Measurements from ENCODE around the gene MARCO.
"Not testable (repeated sequence)": the region's sequence is repeated elsewhere in the genome, so short reads cannot be mapped to it uniquely, and the experiment has no call there.

MARCO gene

GRCh38 chr2:118925981-118926380 lies 16.0 kb upstream of the MARCO start:
- DNase-seq (ENCODE audit: low read depth in 2 of 2), result no peak

- DNase-seq (ENCODE audit: low read depth in 2 of 2), result no peak
These were observed 12.9 kb upstream of the MARCO start for GRCh38 chr2:118929059-118929458.

- DNase-seq (ENCODE audit: low read depth in 2 of 2), result no peak
These were observed 9.0 kb upstream of the MARCO start for GRCh38 chr2:118932949-118933348.

GRCh38 chr2:118936306-118936705 lies 5.7 kb upstream of the MARCO start:
- no peak for DNase-seq (ENCODE audit: low read depth in 2 of 2)

- no peak for DNase-seq (ENCODE audit: low read depth in 2 of 2)
These were observed 5.1 kb upstream of the MARCO start for GRCh38 chr2:118936936-118937335.

GRCh38 chr2:118937817-118938216 lies 4.2 kb upstream of the MARCO start:
- no peak for DNase-seq (ENCODE audit: low read depth in 2 of 2)

GRCh38 chr2:118939994-118940393 lies 2.0 kb upstream of the MARCO start:
- no peak for DNase-seq (ENCODE audit: low read depth in 2 of 2)

- no peak for DNase-seq (ENCODE audit: low read depth in 2 of 2)
These were observed 1.4 kb upstream of the MARCO start for GRCh38 chr2:118940486-118941120.

- no peak for DNase-seq (ENCODE audit: low read depth in 2 of 2)
These were observed 1.3 kb downstream of the MARCO start for GRCh38 chr2:118943286-118943685.

- no peak for DNase-seq (ENCODE audit: low read depth in 2 of 2)
These were observed 3.9 kb downstream of the MARCO start for GRCh38 chr2:118945881-118946280.

- not testable (repeated sequence) for DNase-seq (ENCODE audit: low read depth in 2 of 2)
These were observed 6.3 kb downstream of the MARCO start for GRCh38 chr2:118948266-118948665.

GRCh38 chr2:118954297-118955060 lies 12.5 kb downstream of the MARCO start:
- no peak for DNase-seq (ENCODE audit: low read depth in 2 of 2)

- no peak for DNase-seq (ENCODE audit: low read depth in 2 of 2)
These were observed 23.7 kb downstream of the MARCO start for GRCh38 chr2:118965737-118966136.

- no peak for DNase-seq (ENCODE audit: low read depth in 2 of 2)
These were observed 25.3 kb downstream of the MARCO start for GRCh38 chr2:118967124-118967880.

- DNase-seq (ENCODE audit: low read depth in 2 of 2), result no peak
These were observed 26.0 kb downstream of the MARCO start for GRCh38 chr2:118968042-118968441.

GRCh38 chr2:118968961-118969733 lies 27.2 kb downstream of the MARCO start:
- DNase-seq (ENCODE audit: low read depth in 2 of 2), result no peak

- DNase-seq (ENCODE audit: low read depth in 2 of 2), result no peak
These were observed 27.9 kb downstream of the MARCO start for GRCh38 chr2:118969734-118970395.

GRCh38 chr2:118970396-118971135 lies 28.6 kb downstream of the MARCO start:
- no peak for DNase-seq (ENCODE audit: low read depth in 2 of 2)

GRCh38 chr2:118971245-118972122 lies 29.5 kb downstream of the MARCO start:
- DNase-seq (ENCODE audit: low read depth in 2 of 2), result no peak

GRCh38 chr2:118973542-118973951 lies 31.6 kb downstream of the MARCO start:
- DNase-seq (ENCODE audit: low read depth in 2 of 2), result no peak
